HG02610 (cell line): ENCODE results near the gene PGA3.
A peak's percentile ranks its signal among the peaks of the same experiment; 100 is the strongest.
"Not testable (repeated sequence)": the region's sequence is repeated elsewhere in the genome, so short reads cannot be mapped to it uniquely, and the experiment has no call there.

Source experiments
- ATAC-seq: cut with Tn5 transposase; IDR thresholded peaks from one replicate; pipeline ENCODE4 v1.9.1; 2021; ENCODE audit warnings: mild to moderate bottlenecking, moderate library complexity; ENCODE audit not compliant: unreplicated experiment

PGA3 gene

DNA sequence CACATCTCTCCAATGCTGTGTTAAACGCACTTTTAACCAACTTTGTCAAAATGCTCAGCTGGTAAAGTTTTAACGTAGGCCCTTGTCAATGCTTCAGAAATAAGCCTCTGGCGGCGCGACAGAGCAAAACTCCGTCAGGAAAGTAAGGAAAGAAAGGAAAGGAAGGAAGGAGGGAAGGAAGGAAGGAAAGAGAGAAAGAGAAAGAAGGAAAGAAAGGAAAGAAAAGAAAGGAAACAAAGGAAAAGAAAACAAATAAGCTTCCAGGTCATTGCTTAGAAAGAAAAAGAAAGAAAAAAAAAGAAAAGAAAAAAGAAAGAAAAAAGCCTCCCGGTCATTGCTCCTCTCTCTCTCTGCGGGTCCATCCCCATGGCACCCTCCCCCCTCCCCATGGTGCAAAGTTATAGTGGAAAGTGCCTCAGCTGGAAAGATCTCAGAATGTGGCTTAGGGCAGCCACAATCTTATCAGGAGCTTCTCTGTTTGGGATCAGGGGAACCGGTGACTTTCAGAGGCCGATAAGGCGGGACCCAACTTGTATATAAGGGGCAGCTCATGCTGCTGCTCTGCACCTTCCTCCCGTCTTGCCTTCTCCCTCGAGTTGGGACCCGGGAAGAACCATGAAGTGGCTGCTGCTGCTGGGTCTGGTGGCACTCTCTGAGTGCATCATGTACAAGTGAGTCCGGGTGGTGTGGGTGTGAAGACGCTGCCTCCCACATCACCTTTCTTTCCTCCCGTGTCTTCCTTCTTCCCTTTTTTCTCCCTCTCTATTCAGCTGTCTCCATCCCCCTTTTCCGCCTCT lies at the start of gene PGA3:
PGA3 (plus strand) TSS at position 566 of the 797 bp plus-strand sequence; CDS start at position 616, 50 bp downstream.
- not testable (repeated sequence) for ATAC-seq

DNA sequence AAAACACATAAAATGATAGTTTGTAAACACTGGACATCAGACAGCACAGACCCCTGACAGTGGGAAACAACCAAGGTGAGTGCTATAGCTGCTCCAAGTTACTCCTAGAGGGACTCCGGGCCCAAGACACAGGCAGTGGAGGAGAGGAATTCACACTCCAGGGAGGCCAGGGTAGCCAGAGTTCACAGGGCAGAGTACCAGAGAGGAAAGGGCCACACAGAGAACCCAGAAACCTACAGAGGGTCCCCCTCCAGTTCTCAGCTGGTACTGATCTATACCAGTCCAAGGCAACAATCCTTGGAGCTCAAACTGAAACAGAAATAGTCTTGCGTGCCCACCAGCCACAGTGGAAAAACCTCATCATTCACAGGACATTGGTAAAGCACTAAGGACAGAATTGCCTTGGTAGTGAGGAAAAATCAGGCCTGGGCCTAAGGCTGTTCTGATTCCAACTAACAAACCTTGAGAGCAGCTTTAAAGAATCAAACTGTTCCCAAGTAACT lies 49.7 kb upstream of the PGA3 start:
- no peak for ATAC-seq

DNA sequence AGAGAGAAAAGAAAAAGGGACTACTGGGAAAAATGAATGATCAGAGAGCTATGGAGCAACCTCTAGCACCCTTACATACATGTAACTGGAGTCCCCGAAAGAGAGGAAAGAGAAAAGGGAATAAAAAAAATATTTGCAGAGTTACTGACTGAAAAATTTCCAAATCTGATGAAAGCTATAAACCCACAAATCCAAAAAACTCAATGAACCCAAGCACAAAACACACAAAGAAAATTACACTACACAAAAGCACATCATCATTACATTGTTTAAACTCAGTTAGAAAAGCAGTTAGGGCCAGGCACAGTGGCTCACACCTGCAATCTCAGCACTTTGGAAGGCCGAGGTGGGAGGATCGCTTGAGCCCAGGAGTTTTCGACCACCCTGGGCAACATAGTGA lies 48.8 kb upstream of the PGA3 start:
- ATAC-seq, result no peak

DNA sequence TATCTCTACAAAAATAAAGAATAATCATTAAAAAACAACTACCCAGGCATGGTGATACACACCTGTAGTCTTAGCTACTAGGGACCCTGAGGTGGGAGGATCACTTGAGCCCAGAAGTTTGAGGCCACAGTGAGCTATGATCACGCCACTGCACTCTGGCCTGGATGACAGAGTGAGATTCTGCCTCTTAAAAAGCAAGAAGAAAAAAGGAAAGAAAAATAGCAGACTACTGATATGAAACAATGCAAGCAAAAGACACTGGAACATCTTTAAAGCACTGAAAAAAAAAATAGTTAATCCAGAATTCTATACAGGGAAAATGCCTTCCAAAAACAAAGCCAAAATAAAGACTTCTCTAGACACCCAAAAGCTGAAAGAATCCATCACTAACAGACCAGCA lies 48.0 kb upstream of the PGA3 start:
- ATAC-seq, result no peak

DNA sequence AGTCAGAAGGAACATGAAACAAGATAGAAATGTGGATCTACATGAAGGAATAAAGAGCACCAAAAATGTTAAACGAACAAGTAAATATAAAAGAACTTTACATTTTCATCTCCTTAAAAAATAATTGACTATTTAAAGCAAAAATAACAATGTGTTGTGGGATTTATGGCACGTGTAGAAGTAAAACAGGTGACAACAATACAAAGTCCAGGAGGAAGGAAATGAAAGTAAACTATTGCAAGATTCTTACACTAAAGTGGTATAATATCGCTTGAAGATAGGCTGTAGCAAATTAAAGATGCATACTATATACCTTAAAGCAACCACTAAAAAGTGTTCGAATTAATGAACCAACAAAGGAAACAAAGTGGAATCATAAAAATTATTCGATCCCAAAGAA lies 47.6 kb upstream of the PGA3 start:
- ATAC-seq, result no peak

DNA sequence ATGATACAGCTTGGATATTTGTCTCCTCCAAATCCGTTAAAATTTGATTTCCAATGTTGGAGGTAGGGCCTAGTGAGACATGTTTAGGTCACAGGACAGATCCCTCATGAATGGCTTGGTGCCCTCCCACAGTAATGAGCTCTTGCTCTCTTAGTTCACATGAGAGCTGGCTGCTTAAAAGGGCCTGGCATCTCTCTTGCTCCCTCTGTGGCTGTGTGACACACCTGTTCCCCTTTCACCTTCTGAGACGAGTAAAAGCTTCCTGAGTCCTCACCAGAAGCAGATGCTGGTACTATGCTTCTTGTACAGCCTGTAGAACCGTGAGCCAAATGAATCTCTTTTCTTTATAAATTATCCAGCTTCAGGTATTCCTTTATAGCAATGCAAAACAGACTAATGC lies 45.6 kb upstream of the PGA3 start:
- ATAC-seq, result no peak

DNA sequence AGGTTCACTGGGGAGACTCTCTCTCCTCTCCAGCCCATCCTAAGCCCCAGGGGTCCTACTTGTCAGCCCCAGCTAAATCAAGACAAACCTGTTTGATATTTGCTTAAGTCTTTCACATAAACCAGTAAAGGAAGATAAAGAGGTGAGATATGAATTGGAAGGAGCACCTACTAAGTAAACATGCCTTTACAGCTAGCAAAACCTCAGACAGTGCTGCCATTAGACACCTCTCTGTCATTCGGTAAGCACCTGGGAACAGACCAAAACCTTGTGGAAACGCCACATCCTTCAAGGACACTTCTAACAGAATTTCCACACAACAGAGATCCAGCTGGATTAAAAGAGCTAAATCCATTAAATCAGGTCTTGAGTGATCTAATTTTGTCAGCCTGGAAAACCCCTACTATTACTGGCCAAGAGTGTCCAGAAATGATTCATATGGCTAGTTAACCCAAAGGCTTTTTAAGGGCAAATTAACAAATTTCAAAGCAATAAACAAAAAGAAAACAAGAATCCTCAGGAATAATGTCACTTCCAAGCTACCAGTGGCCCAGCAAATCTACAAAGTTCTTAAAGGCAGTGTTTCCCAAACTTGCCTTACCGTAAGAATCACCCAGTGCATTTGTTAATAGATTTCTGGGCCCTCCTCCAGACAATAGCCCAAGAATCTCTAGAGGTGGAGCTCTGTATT lies 44.5 kb upstream of the PGA3 start:
- no peak for ATAC-seq

DNA sequence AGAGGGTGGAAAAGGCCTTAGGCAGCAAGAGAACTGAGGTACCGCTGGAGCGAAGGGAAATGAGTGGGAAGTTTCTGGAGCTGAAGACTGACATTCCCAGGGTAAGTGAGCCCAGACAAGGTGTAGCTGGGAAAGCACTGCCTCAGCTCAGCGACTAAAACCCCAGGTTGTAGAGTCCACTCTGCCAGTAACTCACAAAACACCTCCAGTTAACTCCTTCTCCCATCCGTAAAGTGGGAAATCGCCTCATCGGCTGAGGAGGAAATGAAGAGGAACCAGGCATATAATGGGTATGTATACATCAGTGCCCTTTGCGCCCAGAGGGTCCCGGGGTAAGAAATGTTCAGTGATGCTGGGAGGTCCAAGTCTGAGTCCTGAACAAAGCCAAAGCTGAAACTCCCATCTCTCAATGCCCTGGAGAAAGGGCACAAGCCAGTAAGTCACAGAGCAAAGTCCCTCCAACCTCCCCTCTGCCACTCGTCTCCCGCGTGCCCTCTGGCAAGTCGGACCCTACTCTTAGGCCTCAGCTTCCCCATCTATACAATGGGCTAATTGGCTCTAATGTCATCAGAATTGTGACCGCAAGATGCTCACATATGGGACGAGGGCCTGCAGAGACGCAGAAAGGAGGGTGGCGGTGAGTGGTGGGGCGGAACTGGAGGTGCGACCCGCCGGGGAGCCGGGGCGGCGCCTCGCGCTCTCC lies 42.7 kb upstream of the PGA3 start:
- no peak for ATAC-seq

DNA sequence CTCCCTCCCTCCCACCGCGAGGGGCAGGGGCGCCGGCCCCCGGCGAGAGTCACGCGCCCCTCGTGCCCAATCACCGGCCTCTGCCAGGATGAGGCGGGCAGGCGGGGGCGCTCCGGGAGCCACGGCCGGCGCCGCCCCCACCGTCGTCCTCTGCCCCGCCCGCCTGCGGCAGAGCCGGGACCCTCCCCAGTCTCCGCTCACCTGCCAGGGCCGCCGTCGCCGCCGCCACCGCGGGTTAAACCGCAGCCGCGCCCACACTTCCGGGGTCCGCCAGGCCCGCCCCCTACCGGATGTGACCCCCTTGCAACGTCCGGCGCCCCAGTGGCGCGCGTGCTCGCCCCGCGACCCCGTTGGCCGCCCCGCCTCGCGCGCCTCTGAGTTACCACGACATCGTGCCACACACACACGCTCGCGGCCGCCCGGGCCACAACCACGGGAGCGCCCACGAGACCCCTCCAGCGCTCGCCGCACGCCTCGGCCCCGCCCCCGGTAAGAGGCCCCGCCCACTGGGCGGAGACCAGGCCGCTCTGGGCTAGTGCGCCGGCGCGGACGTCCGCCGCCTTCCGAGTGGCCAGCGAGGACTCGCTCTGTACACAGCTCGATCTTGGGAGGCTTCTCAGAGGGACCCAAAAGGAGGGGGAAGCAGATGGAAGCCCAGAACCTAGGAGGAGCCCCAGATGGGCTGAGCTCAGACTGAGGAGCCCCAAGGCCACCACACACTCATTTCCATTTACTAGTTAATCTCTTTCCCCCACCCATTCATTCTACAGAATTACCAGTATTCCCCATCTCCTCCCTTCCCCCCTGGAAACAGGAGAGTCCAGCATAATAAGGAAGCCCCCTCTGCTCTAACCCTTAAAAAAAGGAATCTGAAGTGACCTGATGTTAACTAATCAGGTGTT lies 41.9 kb upstream of the PGA3 start, which contains the start of gene VPS37C:
VPS37C (minus strand) TSS at position 237 of the 902 bp plus-strand sequence. CDS start 22,597 bp downstream, outside the sequence.
- ATAC-seq, result peak; percentile 69

DNA sequence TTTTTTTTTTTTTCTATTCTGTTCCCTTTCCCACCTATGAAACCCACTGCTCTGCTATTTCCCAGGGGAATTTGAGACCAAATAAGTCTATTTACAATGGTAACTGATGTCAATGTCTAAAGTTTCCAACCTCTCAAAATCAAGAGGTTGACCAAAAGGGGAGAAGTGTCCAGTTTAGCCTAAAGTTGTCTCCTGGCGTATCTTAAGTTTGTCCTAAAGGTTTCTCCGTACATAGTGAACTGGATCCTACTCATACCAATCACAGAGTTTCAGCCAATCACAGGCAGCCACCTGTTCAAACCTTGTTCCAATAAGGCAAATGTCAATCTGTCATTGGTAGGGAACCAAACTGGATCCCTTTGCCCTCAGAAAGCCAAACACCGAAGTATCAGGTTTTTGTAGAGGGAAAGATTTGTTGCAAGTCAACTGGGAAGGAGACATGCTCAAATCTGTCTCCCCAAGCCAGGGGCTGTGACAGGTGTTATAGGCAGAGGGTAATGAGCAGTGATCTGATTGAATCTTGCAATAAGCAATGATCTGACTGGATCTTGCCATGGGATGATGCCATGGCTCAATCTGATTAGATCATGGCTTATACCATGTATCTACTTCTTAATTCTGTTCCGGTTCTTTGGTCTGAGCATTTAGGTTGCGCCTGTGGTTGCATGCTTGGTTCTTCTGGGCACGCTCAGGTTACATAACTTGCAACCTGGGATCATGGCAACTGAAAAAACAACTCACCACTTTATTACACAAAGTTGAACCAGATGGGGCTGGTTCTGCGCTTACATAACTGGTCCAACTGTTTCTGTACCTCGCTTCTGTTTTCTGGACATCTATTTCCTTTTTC lies 41.0 kb upstream of the PGA3 start:
- ATAC-seq, result no peak

DNA sequence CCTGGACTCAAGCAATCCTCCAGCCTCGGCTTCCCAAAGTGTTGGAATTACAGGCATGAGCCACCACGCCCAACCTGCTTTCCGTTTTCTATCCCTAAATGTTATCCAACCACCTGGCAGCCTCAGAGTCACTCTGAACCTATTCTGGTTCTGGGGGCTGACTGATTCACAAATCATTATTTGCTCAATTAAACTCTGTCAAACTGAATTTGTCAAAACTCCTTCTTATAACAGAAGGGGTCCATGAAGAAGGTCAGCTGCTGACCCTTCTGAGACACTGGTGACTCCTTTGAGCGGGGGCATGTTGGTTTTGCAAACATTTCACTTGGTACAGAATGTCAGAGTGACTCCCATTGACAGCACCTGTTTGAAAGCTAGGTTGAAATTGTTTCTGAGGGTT lies 40.3 kb upstream of the PGA3 start:
- no peak for ATAC-seq

DNA sequence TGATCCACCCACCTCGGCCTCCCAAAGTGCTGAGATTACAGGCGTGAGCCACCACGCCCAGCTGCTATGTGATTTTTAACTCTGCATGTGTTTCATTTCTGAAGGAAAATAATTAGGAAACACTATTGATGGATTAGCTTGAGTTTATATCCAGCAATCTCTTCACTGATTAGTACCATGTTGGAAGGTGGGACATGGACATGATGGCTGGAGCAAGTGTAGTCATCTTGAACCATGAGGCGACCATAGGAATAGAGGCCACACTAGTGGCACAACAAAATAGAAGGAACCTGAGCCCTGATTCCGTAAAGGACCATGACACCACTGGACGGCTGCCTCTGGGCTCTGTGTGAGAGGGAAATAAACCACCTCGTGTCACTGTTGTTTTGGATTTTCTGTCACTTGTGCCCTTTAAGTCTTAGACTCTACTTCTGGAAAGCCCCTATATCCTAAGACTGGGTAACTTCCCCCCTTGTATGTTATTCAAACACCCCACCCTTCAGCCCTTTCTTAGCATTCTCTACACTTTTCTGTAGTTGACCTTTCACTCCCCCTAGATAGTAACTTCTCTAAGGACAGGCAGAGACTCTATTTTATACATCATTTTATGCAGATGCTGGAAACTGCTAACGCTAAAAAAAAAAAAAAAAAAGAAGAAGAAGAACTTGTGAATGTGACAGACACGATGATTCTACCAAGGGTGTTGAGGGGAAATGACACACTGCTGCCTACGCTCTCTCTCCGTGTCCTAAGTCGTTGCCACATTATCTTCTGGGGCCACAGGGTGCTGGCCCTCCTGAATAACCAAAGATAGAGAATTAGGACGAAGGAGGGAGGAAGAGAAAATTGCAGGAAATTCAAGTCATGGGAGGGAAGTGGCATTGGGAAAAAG lies 39.4 kb upstream of the PGA3 start:
- no peak for ATAC-seq

DNA sequence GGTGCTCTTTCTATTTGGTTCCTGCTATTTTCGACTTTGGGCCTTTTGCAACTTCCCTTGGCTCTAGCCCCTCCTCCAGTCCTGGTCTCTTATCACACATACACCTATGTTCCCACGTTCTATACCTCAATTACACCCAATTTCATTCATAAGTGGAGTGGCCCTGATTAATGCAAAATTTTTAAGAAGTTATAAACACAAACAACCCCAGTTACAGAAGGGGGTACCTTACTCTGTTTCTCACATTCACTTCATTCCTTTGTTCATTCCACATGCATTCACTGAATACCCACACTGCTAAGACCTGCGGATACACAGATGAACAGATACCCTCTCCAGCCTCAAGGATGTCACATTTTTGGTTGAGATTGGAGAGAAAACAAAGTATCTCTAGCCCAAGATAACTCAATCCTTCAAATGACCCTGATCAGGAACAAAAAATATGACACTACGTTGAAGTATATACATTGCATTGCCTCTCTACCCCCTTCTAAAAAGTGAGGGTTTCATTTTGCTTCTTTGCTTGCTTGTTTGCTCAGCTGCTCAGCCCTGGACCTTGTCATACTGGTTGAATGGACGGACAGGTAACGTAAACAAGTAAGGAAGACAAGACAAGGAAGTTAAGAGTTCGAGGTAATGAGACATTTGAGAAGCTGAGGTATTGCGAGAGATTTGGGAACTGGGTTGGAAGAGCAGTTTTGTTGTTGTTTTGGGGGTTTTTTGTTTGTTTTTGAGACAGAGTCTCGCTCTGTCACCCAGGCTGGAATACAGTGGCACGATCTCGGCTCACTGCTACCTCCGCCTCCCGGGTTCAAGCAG lies 38.5 kb upstream of the PGA3 start:
- no peak for ATAC-seq

DNA sequence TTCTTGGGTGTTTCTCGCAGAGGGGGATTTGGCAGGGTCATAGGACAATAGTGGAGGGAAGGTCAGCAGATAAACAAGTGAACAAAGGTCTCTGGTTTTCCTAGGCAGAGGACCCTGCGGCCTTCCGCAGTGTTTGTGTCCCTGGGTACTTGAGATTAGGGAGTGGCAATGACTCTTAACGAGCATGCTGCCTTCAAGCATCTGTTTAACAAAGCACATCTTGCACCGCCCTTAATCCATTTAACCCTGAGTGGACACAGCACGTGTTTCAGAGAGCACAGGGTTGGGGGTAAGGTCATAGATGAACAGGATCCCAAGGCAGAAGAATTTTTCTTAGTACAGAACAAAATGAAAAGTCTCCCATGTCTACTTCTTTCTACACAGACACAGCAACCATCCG lies 37.5 kb upstream of the PGA3 start:
- ATAC-seq, result not testable (repeated sequence)

DNA sequence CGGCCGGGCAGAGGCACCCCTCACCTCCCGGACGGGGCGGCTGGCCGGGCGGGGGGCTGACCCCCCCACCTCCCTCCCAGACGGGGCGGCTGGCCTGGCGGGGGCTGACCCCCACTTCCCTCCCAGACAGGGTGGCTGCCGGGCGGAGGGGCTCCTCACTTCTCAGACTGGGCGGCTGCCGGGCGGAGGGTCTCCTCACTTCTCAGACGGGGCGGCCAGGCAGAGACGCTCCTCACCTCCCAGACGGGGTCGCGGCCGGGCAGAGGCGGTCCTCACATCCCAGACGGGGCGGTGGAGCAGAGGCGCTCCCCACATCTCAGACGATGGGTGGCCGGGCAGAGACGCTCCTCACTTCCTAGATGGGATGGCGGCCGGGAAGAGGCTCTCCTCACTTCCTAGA lies 37.0 kb upstream of the PGA3 start:
- ATAC-seq, result not testable (repeated sequence)

DNA sequence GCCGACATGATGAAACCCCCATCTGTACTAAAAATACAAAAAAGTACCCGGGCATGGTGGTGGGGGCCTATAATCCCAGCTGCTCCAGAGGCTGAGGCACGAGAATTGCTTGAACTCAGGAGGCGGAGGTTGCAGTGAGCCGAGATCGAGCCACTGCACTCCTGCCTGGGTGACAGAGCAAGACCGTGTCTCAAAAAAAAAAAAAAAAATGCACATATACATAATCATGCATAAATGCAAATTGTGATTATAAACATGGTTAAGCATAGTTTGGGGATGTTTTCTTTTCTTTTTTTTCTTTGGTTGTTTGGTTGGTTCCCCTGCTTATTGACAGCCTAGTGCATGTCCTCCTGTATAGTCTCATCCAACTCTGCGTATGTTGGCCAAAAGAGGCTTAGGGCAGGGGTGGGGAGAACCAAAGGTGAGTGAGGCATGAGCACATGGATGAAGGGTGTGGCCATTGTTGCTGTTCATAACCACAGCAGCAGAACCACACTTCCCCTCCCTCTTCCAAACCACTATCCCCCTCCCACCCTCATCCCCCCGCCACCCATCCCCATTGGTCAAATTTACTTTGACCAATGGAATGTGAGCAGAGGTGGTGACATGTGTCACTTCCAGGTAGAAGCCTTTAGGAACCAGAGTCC lies 35.1 kb upstream of the PGA3 start:
- ATAC-seq, result no peak

DNA sequence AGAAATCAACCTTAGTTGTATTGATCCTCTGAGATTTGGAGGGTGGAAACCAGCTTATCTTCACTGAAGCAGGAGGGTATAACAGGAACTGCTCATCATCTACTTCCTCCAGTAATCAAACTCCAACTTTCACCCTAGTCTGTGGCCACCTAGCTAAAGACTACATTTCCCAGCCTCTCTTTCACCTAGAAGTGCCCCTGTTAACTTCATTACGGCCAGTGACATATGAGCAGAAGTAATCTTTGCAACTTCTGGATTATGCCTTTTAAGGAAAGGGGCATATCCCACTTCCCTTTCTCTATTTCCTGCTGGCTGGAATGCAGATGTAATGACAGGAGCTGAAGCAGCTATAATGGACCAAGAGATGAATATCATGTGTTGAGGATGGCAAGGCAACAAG lies 34.5 kb upstream of the PGA3 start:
- no peak for ATAC-seq
